GM21381 (cell line): ENCODE data around the gene FGF1.

Source experiments
- ATAC-seq: cut with Tn5 transposase; IDR thresholded peaks from one replicate; pipeline ENCODE4 v1.9.1; 2021; ENCODE audit warnings: mild to moderate bottlenecking, moderate library complexity; ENCODE audit not compliant: unreplicated experiment

Gene FGF1

DNA sequence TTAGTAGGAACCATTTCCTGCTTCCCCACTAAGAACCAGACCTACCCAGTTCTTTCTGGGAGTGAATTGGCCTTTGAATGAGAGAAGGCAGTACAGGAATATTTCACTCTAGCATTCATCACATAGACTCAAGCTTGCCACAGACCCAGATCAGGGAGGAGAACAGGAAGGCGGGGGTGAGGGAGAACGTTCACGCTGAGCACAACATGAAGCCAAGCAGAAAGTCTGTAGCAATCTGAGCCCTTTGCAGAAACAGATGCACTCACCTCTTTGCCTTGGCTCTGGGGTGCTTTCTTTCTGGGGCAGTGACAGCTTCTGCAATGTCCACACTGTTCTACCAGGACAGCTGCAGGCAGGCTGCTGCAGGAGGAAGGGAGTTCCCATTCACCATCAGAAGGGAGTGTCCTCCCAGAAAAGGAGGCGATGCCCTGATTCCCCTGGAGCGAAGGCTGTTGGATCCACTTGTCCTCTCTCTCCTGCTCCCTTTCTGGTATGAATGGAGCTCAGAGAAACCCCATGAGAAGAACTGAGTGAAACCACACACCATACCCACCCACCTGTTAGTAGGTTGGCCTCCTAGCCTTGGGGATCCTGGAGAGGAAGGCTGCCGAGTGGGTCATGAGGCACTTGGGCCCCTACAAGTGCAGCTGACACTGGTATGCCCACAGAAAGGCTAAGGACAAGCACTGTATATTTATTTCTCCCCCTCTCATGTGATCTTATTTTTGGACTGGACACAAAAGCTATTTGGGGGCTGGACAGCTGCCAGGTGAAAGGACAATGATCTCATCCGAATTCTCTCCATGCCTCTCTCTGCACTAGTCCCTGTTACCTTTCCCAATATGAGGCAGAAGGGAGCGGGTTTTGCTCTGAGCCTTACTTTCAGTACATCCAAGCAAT lies 11.7 kb upstream of the FGF1 start:
- no peak for ATAC-seq

DNA sequence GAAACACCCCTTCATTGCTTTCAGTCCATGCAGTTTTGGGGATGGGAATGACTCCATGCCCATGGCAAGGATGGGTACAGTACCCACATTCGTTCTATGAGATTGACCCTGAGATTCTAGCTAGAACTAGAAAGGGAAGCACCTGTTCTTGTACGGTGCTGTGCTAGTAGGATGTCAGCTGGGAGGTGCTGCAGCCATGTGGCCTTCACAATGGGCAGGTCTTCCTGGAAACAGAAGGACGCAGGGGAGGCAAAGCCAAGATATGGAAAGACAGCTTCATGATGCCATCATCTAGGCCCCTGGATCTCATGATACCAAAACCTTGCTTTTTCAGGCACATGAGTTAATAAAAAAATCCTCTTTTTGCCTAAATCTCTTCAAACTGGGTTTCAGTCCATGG lies 10.5 kb upstream of the FGF1 start:
- ATAC-seq: no peak

DNA sequence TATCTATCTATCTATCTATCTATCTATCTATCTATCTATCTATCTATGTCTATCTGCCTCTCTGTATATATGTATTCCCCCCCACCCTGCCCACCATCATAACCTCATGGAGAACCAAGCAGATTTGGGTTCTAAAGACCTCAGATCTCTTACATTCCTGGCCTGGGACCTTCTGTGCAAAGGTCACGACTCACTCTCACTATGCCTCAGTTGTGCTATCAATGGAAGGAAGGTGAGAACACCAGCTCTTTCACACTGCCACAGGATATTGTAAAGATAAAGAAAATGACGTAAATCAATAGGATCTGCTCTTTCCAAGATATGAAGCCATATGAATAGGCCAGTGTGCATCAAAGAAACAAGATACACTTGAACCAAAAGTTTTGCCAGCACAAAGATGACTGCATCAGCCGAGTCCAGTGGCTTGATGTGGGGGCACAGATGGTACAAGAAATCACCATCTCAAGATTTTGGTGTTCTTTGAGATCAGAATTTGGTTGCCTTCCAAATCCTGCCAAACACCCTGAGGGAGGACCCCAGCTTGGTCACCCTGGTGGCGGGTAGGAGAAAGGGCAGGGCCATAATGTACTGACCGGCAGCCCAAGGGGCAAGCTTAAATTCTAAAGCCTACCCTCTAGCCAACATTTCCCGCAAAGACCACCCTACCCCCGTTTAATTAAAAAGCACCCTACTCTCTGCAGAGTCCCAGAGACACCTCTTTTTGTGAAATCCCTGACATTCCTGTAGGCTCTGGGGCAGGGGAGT lies 8.4 kb upstream of the FGF1 start:
- no peak for ATAC-seq

DNA sequence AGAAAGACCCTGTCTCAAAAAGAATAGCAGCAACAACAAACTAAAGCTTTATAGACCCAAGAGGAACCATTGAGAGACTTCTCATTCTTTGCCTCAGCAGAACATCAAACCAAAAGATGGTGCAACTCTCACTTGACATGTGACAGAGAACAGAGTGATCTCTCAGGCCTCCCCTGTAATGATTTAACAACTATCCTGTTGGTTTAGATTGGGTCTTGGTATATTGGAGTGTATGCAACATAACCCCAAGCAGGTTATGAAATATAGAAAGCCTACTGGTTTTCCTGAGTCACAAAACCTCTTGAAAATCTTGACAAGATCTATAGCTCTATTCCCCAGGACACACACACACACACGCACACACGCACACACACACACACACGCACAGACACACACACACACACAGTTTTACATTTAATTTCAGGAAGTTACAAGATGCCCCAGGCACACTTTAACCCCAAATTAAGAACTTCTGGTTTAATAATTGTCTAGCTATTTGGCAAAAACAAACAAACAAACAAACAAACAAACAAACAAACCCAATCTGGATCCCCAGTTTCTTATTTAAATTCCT lies 6.5 kb upstream of the FGF1 start:
- no peak for ATAC-seq

DNA sequence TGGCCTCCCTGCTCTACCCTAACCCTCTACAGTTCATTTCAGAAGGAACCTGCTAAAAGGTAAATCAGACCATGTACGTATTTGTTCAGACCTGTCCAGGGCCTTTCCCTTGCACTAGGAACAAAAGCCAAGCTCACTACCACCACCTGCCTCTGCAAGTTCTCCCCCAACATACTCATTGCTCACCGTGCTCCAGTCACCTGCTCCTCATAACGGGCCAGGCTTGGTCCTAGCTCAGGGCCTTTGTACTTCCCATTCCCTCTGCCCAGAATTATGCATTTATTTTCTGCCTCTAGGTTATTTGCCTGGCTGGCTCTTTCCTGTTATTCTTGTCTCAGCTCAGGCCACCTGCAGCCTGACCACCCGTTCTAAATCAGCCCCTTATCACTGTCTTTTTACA lies 4.8 kb upstream of the FGF1 start:
- ATAC-seq: no peak

DNA sequence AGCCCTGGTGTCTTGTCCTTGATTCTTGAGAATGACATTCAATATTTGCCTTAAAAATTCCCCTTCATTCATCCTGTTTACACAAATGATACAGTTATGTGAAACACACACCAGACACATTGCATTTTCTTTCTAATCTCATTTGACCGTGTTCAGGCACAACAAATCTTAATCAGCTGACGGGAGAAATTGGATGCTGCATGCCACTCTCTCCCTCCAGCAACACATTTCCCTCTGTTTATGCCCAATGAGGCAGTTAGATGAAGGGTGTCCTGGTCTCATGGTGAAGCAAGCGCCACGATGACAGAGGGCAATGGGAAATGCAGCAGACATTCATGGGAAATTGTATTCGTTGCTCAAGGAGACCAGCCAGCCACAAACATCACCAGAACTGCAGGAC lies 3.2 kb upstream of the FGF1 start:
- no peak for ATAC-seq

DNA sequence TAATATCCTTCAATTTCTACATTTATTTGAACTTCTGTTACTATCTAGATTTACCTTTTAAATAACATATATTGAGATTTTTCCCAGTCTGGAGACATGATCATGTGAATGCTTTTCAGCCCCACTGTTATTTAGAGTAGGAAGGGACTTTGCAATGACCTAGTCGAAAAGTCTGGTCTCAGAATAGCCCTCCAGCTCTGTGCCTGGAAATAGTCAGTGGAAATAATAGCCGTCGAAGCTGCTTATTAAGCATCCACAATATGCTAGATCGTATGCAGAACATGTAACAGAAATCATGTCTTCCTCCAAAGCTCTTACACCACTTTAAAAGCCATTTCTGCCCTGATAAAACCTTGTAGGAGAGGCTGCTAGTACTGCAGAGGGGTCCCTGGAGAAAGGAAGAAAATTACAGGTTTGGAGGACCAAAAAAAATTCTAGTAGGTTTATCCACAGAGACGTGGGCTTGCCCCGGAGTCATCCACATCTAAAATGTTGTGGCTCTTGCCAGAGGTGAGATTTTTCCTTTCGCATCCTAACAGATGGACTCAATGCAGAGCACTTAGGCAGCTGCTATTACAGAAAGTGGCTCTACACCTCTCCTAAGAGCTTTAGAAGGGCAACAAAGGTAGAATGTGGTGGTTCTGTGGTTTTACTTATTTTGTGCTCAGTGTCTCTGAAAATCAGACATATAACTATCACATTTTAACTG lies 2.5 kb upstream of the FGF1 start:
- ATAC-seq: no peak

DNA sequence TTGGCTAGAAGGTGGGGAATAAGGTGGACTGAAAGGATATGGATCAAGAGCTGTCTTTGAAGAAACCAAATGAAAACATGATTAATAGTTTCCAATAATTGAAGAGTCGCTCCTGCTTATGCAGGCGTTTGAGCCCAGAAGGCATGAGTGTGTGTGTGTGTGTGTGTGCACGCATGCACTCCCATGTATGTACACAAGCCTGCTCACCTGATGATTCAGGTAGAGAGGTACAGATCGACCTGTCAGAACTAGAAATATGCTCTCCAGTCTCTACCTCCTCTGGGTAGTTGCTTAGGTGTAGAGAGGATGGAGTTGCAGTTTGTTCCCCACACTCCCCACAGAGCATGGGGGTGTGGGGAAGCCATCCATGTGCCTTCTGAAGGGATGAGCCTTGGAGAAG lies 1.1 kb upstream of the FGF1 start:
- no peak for ATAC-seq

DNA sequence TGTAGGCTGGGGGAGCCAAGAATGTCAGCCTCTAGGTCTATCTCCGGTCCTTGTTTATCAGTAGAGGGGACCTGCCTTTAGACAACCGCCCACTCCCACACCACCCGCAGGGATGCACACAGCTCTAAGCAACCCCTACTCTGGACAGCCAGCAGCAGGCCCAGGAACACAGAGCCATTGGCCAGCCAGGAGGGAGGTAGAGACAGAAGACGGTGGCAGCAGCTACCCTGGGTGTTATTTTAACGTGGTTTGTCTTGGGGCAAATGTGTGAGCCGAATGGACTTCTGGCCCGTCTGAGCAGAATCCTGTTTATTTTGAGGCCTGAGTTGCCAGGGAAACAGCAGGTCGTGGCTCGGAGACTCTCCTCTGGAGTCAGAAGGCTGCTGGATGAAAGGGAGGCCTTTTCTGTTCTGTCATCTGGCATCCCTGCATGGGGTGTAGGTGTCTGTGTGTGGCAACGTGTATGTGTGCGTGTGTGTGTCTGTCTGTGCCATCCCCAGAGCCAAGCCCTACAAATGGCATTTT lies 382 bp upstream of the FGF1 start:
- no peak for ATAC-seq

DNA sequence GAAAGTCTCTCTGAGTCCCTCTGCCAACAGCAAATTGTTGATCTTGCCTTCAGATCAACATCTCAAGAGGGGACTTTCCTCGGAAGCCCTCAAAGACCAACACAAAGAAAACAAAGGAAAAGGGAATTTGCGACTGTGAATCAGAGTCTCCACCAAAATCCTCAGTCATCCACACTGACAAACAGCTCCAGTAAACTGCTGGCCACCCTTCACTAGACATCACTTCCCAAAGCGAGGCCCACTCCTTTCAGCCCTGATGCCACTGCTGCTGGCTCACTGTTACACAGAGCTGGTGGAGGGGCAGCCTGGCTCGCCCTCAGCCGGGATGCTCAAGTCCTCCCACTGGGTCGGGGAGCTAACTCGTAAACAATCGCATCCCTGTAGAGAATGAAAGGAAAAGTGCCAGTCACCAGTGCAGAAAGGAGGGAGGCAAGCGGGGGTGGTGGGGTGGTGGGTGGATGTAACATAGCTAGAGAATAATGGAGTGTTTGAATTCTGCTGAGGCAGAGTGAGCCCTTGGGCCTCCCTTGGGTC lies 1.3 kb downstream of the FGF1 start:
- ATAC-seq: no peak

DNA sequence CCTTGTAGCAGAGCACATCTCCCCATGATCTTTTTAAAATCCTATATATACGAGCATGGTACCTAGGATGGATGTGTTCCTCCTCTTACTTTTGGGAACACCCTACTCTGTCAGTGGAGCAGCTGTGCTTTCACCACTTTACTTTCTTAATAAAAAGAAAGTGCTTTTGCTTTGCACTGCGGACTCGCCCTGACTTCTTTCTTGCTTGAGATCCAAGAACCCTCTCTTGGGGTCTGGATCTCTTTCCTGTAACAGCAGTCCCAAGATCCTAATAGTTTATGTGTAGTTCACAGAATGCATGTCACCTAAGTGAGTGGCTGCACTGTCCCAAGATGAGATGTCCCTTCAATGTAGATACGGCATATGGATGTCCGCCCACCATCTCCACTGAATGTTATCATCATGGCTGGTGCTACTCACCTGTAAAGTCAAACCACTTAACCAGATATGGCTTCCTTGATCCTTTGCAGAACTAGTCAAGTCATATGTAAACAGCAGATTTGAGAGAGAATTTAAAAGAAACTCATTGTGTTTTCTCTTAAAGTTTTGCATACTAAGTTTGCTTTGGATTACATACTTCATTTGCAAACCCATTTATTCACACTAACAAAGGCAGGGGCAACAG lies 1.9 kb downstream of the FGF1 start:
- no peak for ATAC-seq

DNA sequence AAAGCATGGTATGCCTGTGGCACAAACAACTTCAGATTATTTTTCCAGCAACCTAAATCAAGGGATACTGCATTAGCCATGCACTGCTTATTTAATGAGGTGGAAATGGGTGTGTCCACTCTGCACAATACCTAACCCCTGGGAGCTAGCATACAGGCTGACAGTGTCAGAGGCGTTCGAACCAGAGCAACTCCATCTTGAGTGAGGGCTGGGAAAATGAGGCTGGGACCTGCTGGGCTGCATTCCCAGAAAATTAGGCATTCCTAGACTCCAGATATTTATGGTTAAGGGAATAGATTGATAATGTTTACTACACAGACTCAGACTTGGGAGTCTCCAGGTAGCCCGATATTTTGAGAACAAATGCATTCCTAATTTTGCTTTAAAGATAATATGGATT lies 2.8 kb downstream of the FGF1 start:
- no peak for ATAC-seq

DNA sequence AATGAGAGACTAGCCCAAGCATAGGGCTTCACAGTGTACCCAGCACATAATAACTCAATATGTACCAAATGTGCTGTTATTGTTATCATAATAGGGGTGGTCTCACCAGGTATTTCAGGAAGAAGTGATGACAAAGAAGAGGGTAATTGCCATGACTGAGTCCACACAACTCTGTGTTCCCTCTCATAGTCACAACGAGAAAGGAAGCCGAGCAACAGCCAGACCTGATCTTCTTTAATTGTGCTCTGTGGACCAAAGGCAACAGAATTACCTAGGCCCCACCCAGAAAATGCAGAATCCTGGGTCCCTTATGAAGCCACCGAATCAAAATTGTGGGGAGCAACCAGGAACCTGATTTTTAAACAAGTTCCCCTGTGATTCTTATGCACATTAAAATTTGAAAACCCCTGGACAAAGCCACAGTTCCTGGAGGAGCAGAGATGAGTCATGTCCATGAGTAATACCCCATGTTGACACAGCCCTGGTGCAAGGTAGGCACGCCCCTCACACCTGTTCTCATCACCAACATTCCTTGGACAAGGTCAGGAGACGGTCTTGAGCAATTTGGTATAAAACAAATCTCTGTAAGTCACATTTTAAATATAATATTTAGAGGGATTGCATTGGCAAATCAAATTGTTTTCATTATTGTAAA lies 5.2 kb downstream of the FGF1 start:
- ATAC-seq: no peak

DNA sequence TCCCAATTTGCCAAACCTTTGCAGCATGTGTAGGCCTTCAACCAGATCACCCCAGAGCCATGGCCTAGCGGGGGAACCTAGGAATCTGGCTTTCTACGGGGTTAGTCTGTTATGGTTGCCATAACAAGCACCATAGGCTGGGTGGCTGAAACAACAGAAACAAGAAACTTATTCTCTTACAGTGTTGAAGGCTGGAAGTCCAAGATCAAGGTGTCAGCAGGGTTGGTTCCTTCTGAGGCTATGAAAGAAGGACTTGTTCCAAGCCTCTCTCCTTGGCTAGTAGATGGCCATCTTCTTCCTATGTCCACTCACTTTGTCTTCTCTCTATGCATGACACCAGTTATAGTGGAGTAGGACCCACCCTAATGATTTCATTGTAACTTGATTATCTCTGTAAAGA lies 6.1 kb downstream of the FGF1 start:
- ATAC-seq: no peak

DNA sequence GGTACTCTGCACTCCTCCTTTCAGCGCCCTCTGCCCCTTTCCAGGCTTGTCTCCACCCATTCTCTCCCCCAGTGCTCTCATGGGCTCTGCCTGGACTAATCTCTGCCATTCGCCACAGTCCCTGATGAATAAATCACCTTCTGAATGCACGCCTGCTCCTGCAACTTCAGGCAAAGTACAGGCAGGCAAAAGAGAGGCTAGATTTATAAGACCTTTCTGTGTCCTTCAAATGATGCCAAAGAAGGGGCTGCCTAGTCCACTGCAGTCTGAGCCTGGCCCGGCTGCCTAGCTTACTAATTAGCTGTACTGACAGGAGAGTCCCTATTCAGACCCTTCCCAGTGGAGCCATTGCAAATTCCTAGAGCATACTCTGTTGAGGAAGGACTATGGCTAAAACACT lies 7.4 kb downstream of the FGF1 start:
- ATAC-seq: no peak

DNA sequence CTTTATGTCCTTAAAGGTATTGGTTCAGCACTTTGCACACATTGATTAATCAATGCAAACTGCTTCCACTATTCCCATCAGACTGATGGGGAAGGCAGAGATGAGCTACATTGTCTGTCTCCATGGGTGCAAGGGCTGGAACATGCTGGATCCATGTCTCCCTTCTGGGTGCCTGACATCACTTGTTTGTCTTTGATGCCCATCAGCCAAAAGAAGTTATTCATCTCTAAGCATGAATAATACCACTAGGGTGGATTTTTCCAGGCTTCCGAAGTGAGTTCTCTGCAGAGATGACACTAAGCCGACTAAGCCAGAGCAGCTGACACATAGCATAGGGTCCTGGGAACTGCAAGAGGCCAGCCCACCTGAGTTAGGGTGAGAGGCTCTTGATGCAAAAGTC lies 8.7 kb downstream of the FGF1 start:
- ATAC-seq: no peak

DNA sequence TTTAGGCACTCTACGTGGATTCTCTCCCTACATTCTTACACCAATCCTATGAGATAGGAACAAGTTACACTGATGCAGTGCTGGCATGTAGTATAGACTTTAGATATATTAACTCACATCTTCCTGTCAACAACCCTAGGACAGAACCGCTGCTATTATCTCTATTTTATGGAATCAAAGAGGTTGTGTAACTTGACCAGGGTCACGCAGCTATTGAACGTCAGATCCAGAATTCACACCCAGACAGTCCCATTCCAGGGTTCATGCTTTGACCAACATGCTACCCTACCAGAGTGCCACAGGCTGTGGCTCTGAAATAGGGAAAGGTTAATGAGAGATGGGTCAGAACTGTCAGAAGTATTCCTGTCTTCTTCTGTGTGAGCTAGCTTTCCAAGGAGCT lies 9.6 kb downstream of the FGF1 start:
- ATAC-seq: no peak

DNA sequence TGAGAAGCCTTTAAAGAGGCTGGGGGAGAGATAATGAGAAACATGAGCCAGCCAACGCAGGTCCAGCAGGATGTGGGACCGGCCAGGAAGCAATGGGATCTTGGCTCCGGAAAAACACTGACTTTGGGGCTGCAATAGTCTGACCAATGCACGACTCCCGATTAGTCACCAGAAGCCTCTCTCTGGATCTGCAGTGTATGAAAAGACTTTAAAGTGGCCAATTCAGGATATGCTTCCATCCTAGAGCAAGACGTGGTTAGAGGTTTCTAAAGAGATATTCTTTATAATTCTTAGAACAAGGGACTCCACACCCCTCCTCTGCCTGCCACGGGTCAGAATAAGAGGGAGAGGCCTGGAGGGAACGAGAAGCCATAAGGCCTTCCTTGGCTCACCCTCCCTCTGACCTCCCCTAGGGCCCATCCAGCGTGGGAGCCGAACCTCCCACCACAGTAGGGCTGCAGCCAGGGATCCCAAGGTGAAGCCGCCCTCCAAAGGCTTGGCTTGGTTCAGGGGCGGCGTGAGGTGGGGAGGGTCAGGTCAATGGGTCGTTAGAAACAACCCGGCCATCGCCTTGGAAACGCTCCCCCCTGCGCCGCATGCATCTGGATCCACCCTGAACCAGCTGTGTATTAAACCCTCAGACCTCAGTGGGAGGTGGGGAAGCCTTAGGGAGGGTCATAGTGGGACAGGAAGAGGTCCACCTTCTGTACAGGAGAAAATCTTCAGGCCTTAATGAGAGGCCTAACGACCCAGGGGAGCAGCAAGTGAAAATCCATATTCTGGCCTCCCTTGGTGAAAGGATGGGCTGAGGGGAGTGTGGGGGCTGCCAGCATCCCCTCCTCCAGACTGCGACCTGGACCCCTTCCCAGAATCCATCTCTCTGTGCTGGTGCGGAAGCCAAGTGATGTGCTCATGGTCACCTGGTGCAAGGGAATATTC lies 11.1 kb downstream of the FGF1 start:
- no peak for ATAC-seq

DNA sequence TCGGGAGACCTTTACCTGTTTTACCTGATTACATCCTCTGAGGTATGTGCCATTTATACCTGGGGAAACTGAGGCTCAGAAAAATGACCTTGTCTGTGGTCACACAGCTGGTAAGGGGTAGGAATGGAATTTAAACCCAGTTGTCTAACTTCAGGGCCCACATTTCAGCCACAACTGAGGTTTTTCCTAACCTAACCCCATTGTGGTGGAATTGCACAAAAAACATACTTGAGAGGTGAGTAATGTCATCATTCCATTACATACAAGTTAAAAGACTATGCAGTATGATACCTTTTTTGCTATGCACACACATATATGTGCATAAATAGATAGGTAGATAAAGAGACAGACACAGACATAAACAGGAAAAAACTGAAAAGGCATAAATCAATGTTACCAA lies 14.1 kb downstream of the FGF1 start:
- ATAC-seq: no peak
